B cell (primary cell): ENCODE data around the gene GPR3. TPM values are rescaled to one million over a fixed set of nuclear protein-coding genes. Genes with fewer than 3 reads are reported as not detected.

Experiments used
- ATAC-seq: fragments of 200-7000 bp; cut with Tn5 transposase; one replicate; pipeline ENCODE4 v1.10.0; 2021; ENCODE audit warnings: low read depth, mild to moderate bottlenecking, moderate number of reproducible peaks, moderate library complexity
- CTCF ChIA-PET: fragments of 350-600 bp; sonication (Branson Sonifier 250); formaldehyde crosslinking; loops from one replicate; lab custom pipeline; 2021; ENCODE audit warnings: antibody characterized with exemption, inconsistent platforms; lab: Charles Lee
- POLR2A ChIA-PET: fragments of 350-600 bp; sonication (Branson Sonifier 250); formaldehyde crosslinking; loops from one replicate; lab custom pipeline; 2021; ENCODE audit warnings: antibody characterized with exemption; lab: Charles Lee
- DNase-seq: peaks from one replicate; pipeline ENCODE4 v3.0.0; 2013
- H2AFZ ChIP-seq: 2 replicates; pipeline ENCODE4 v1.6.1; 2012; ENCODE audit warnings: mild to moderate bottlenecking, low read depth, low read length; ENCODE audit not compliant: insufficient read depth, poor library complexity, severe bottlenecking
- H3K27ac ChIP-seq, 2 donors: 1 replicate in 1 of 2; 2 replicates in 1 of 2; pipeline ENCODE4 v1.5.1; 2012 to 2013; ENCODE audit warnings: low read length in 2 of 2, mild to moderate bottlenecking in 2 of 2, moderate library complexity in 1 of 2
- H3K27me3 ChIP-seq, 4 experiments: fragments of 200-600 bp in 1 of 4; sonication (generic) in 1 of 4; replicated peaks in 1 of 4; 1 replicate in 2 of 4; 2 replicates in 2 of 4; pipeline versions ENCODE4 v1.6.1 to v1.7.0; 2013 to 2016; ENCODE audit warnings: low read length in 3 of 4, mild to moderate bottlenecking in 2 of 4, mixed read lengths in 1 of 4, moderate library complexity in 1 of 4; ENCODE audit not compliant: insufficient read depth in 4 of 4, control insufficient read depth in 3 of 4; ENCODE audit errors: control extremely low read depth in 1 of 4
- H3K36me3 ChIP-seq, 2 experiments: replicated peaks in 1 of 2; 1 replicate in 1 of 2; 2 replicates in 1 of 2; pipeline versions ENCODE4 v1.6.1 to v1.7.1; 2013; ENCODE audit warnings: low read length in 1 of 2; ENCODE audit not compliant: insufficient read depth in 2 of 2, control insufficient read depth in 1 of 2; ENCODE audit errors: control extremely low read depth in 1 of 2, extremely low read depth in 1 of 2
- H3K4me1 ChIP-seq, 2 donors: fragments of 200-600 bp in 1 of 2; sonication (generic) in 1 of 2; 1 replicate in 1 of 2; 2 replicates in 1 of 2; pipeline versions ENCODE4 v1.5.1 to v1.6.1; 2013 to 2017; ENCODE audit warnings: low read length in 2 of 2; ENCODE audit not compliant: control insufficient read depth in 2 of 2, insufficient read depth in 2 of 2
- H3K4me2 ChIP-seq: replicated peaks from 2 replicates; pipeline ENCODE3; 2012; ENCODE audit warnings: mild to moderate bottlenecking, low read depth, low read length; ENCODE audit not compliant: poor library complexity, severe bottlenecking
- H3K4me3 ChIP-seq, 5 experiments: fragments of 200-600 bp in 1 of 5; sonication (generic) in 1 of 5; 1 replicate in 3 of 5; 2 replicates in 2 of 5; pipeline versions ENCODE4 v1.5.1 to v1.7.0; 2011 to 2016; ENCODE audit warnings: low read length in 4 of 5, mild to moderate bottlenecking in 4 of 5, low read depth in 2 of 5, control low read depth in 1 of 5, moderate library complexity in 1 of 5; ENCODE audit not compliant: insufficient read depth in 1 of 5; ENCODE audit errors: control extremely low read depth in 1 of 5, extremely low read depth in 1 of 5
- H3K79me2 ChIP-seq: fragments of 200-600 bp; sonication (generic); one replicate; pipeline ENCODE4 v1.6.0; 2016; ENCODE audit warnings: low read length; ENCODE audit not compliant: control insufficient read depth, insufficient read depth
- H3K9ac ChIP-seq: fragments of 200-600 bp; sonication (generic); 2 replicates; pipeline ENCODE4 v1.6.1; 2017; ENCODE audit warnings: mild to moderate bottlenecking, low read length, moderate library complexity
- H3K9me3 ChIP-seq, 3 donors: one replicate each; pipeline versions ENCODE4 v1.6.1 to v1.7.1; 2013; ENCODE audit warnings: low read length in 2 of 3; ENCODE audit not compliant: control insufficient read depth in 2 of 3, insufficient read depth in 1 of 3; ENCODE audit errors: control extremely low read depth in 1 of 3
- H4K20me1 ChIP-seq: 2 replicates; pipeline ENCODE4 v1.6.0; 2012; ENCODE audit warnings: mild to moderate bottlenecking, low read length; ENCODE audit not compliant: insufficient read depth, control insufficient read depth, poor library complexity, severe bottlenecking
- H3K27ac Mint-ChIP-seq: one replicate; pipeline ENCODE4 v1.8.0; 2021; ENCODE audit warnings: mixed read lengths
- H3K27me3 Mint-ChIP-seq: one replicate; pipeline ENCODE4 v1.8.0; 2021; ENCODE audit warnings: mixed read lengths
- H3K4me1 Mint-ChIP-seq: one replicate; pipeline ENCODE4 v1.8.0; 2021; ENCODE audit warnings: mixed read lengths
- H3K4me3 Mint-ChIP-seq: one replicate; pipeline ENCODE4 v1.8.0; 2021; ENCODE audit warnings: mixed read lengths
- H3K9me3 Mint-ChIP-seq: one replicate; pipeline ENCODE4 v1.8.0; 2022; ENCODE audit warnings: mixed read lengths; ENCODE audit not compliant: insufficient read depth
- EZH2 ChIP-seq: IDR thresholded peaks from 2 replicates; pipeline ENCODE4 v1.6.1; 2012; ENCODE audit warnings: borderline replicate concordance, low read depth, mild to moderate bottlenecking, moderate library complexity, low read length; ENCODE audit not compliant: insufficient read depth, poor library complexity, severe bottlenecking
- WGBS: methylation state at CpG from one replicate; pipeline ENCODE4 v1.1.5; 2013; ENCODE audit warnings: missing lambda C conversion rate; ENCODE audit not compliant: insufficient coverage; 5-methylcytosine and 5-hydroxymethylcytosine counted together
- intact Hi-C: fragments of 100-400 bp; cut with micrococcal nuclease; formaldehyde crosslinking; loops from one replicate; pipeline ENCODE4 v1.10.0; 2022
- polyA plus RNA-seq: library from polyadenylated mRNA; depleted of rRNA; stranded (reverse); fragments of >200 nt; gene quantifications from 2 replicates; pipeline ENCODE4 v1.2.3, GENCODE V29; 2012
- total RNA-seq, 2 donors: library from RNA; stranded (reverse); fragments of 120-200 nt in 1 of 2; gene quantifications; 1 replicate in 1 of 2; 2 replicates in 1 of 2; pipeline versions ENCODE4 v1.2.3 to v1.2.4, GENCODE V29; 2013 to 2022
- TF ChIP-seq, protein P1 (sequence below): fragments of 200-600 bp; IDR thresholded peaks from one replicate; pipeline ENCODE4 v1.8.0; 2022; ENCODE audit warnings: antibody characterized with exemption, mild to moderate bottlenecking

GPR3 gene
- total and polyA plus RNA-seq, 2 donors (not counting 1 experiment from before 2014, with no cell fraction given), result 3.3 TPM; not detected in 1

- 100% methylated on average over 1 of the region's 4 CpGs for WGBS
- Histone ChIP-seq H3K4me2 (no peak overlapping the region), H3K36me3 (no peaks in the 10 kb centered on the region), H3K27ac (no peak overlapping the region), H3K4me3 (no peak overlapping the region), H3K9ac (no peak overlapping the region), H3K4me1 (peaks cover 8 to 12% of the 10 kb centered on the region in 2 donors), H4K20me1 (no peaks in the 10 kb centered on the region), H2AFZ (no peak overlapping the region), H3K9me3 (peaks cover 0 to 4% (median 0%) of the 10 kb centered on the region in 3 donors), H3K27me3 (no peaks in the 10 kb centered on the region), H3K79me2 (no peaks in the 10 kb centered on the region)
- ChIA-PET POLR2A (no interaction called here), CTCF (interaction anchor here (0.6 kb wide), 1 partner anchor 83 kb away, joined by 3 read pairs; no protein-coding TSS in a partner anchor)
- intact Hi-C loops, result no loop called here
- ATAC-seq (no peak), DNase-seq (no peak)
- peaks cover 8% of the 10 kb centered on the region for H3K4me1 Mint-ChIP-seq
- H3K4me3 Mint-ChIP-seq, result no peak overlapping the region
- peaks cover 4% of the 10 kb centered on the region for H3K27me3 Mint-ChIP-seq
- H3K9me3 Mint-ChIP-seq, result no peaks in the 10 kb centered on the region
- no peak overlapping the region for H3K27ac Mint-ChIP-seq
- TF ChIP-seq, protein P1, sequence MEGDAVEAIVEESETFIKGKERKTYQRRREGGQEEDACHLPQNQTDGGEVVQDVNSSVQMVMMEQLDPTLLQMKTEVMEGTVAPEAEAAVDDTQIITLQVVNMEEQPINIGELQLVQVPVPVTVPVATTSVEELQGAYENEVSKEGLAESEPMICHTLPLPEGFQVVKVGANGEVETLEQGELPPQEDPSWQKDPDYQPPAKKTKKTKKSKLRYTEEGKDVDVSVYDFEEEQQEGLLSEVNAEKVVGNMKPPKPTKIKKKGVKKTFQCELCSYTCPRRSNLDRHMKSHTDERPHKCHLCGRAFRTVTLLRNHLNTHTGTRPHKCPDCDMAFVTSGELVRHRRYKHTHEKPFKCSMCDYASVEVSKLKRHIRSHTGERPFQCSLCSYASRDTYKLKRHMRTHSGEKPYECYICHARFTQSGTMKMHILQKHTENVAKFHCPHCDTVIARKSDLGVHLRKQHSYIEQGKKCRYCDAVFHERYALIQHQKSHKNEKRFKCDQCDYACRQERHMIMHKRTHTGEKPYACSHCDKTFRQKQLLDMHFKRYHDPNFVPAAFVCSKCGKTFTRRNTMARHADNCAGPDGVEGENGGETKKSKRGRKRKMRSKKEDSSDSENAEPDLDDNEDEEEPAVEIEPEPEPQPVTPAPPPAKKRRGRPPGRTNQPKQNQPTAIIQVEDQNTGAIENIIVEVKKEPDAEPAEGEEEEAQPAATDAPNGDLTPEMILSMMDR, result no peak
- TF ChIP-seq EZH2, result no peak
Observed at GRCh38 chr1:27380224-27380623, 12.2 kb upstream of the GPR3 start.

GRCh38 chr1:27380766-27381733 lies 11.4 kb upstream of the GPR3 start:
- no peaks in the 10 kb centered on the region for H3K36me3 ChIP-seq
- intact Hi-C loops, result no loop called here
- ChIA-PET POLR2A (interaction anchor here (1.5 kb wide), 1 partner anchor 23 kb away, joined by 3 read pairs; no protein-coding TSS in a partner anchor), CTCF (interaction anchor here (1.6 to 2.4 kb wide), 5 partner anchors 10 to 228 kb away, joined by 4 to 13 read pairs (median 9); no protein-coding TSS in a partner anchor)
- H3K4me1 Mint-ChIP-seq, result peaks cover 8% of the 10 kb centered on the region
- no peak overlapping the region for H3K9ac ChIP-seq
- no peak overlapping the region for H3K4me3 ChIP-seq
- H2AFZ ChIP-seq, result no peak overlapping the region
- peaks cover 0 to 4% (median 0%) of the 10 kb centered on the region in 3 donors for H3K9me3 ChIP-seq
- H3K9me3 Mint-ChIP-seq, result no peaks in the 10 kb centered on the region
- H3K27me3 Mint-ChIP-seq, result peaks cover 4% of the 10 kb centered on the region
- no peak overlapping the region for H3K4me3 Mint-ChIP-seq
- no peaks in the 10 kb centered on the region for H4K20me1 ChIP-seq
- no peak for ATAC-seq
- DNase-seq, result no peak
- no peak overlapping the region for H3K27ac ChIP-seq
- H3K27me3 ChIP-seq, result no peaks in the 10 kb centered on the region
- 91% methylated on average over 10 of the region's 12 CpGs for WGBS
- peaks cover 8 to 12% of the 10 kb centered on the region in 2 donors for H3K4me1 ChIP-seq
- H3K79me2 ChIP-seq, result no peaks in the 10 kb centered on the region
- H3K27ac Mint-ChIP-seq, result no peak overlapping the region
- TF ChIP-seq, protein P1, result no peak
- no peak for TF ChIP-seq EZH2
- no peak overlapping the region for H3K4me2 ChIP-seq
